ENCODE measurements around the gene ELF4.

GRCh38 chrX:130028196-130028595 is 82.1 kb downstream of the ELF4 start:
- TF ChIP-seq CTCF (IDR thresholded peaks at IDR 0.05) = peak; percentile 56
- TF ChIP-seq EZH2phosphoT487 (IDR thresholded peaks at IDR 0.05) = no peak
- TF ChIP-seq EZH2 (IDR thresholded peaks at IDR 0.05) = no peak
